GM23338 (cell line): Measurements from ENCODE around the gene TOMM5. TPM values are rescaled to one million over a fixed set of nuclear protein-coding genes. Genes with fewer than 3 reads are reported as not detected.

Source experiments
- ATAC-seq: fragments of 200-7000 bp; cut with Tn5 transposase; 3 replicates; pipeline ENCODE4 v1.9.1; 2020
- DNase-seq: peaks from one replicate; pipeline ENCODE4 v3.0.0-alpha.2; 2015; ENCODE audit warnings: low spot score
- H2AFZ ChIP-seq: fragments of 200-600 bp; sonication (generic); 2 replicates; pipeline ENCODE4 v1.8.0; 2016; ENCODE audit warnings: antibody characterized with exemption, mild to moderate bottlenecking, moderate library complexity
- H3F3A ChIP-seq: fragments of 200-600 bp; sonication (generic); replicated peaks from 2 replicates; pipeline ENCODE4 v1.8.0; 2017; ENCODE audit warnings: antibody characterized with exemption, mixed run types, low read depth
- H3K27ac ChIP-seq: fragments of 200-600 bp; sonication (generic); 2 replicates; pipeline ENCODE4 v1.6.1; 2016; ENCODE audit warnings: low read depth
- H3K27me3 ChIP-seq: fragments of 200-600 bp; sonication (generic); 2 replicates; pipeline ENCODE4 v1.8.0; 2016; ENCODE audit warnings: mild to moderate bottlenecking, mixed run types, moderate library complexity; ENCODE audit not compliant: insufficient read depth
- H3K36me3 ChIP-seq: fragments of 200-600 bp; sonication (generic); 2 replicates; pipeline ENCODE4 v1.8.0; 2016; ENCODE audit warnings: mild to moderate bottlenecking; ENCODE audit not compliant: insufficient read depth
- H3K4me1 ChIP-seq: fragments of 200-600 bp; sonication (generic); 2 replicates; pipeline ENCODE4 v1.8.0; 2016; ENCODE audit warnings: mild to moderate bottlenecking, moderate library complexity; ENCODE audit not compliant: insufficient read depth
- H3K4me2 ChIP-seq: fragments of 200-600 bp; sonication (generic); 2 replicates; pipeline ENCODE4 v1.7.1; 2017; ENCODE audit warnings: mixed run types
- H3K4me3 ChIP-seq: fragments of 200-600 bp; sonication (generic); 2 replicates; pipeline ENCODE4 v1.6.1; 2016; ENCODE audit warnings: mixed run types
- H3K79me2 ChIP-seq: fragments of 200-600 bp; sonication (generic); replicated peaks from 2 replicates; pipeline ENCODE4 v1.8.0; 2017; ENCODE audit warnings: mild to moderate bottlenecking; ENCODE audit not compliant: insufficient read depth
- H3K9me2 ChIP-seq: fragments of 200-600 bp; sonication (generic); 2 replicates; pipeline ENCODE4 v1.8.0; 2017; ENCODE audit not compliant: insufficient read depth
- H4K20me1 ChIP-seq: fragments of 200-600 bp; sonication (generic); replicated peaks from 2 replicates; pipeline ENCODE4 v1.8.0; 2017; ENCODE audit warnings: mild to moderate bottlenecking; ENCODE audit not compliant: insufficient read depth
- H3K27ac Mint-ChIP-seq: 2 replicates; pipeline ENCODE4 v1.8.0; 2020; ENCODE audit warnings: inconsistent platforms, mild to moderate bottlenecking, moderate library complexity, mixed read lengths
- H3K27me3 Mint-ChIP-seq: 3 replicates; pipeline ENCODE4 v1.8.0; 2022; ENCODE audit warnings: low read depth, mild to moderate bottlenecking, moderate library complexity, mixed read lengths, inconsistent platforms; ENCODE audit not compliant: insufficient read depth, poor library complexity
- H3K36me3 Mint-ChIP-seq: 3 replicates; pipeline ENCODE4 v1.8.0; 2021; ENCODE audit warnings: low read depth, mild to moderate bottlenecking, inconsistent platforms, moderate library complexity, mixed read lengths
- H3K4me1 Mint-ChIP-seq: 3 replicates; pipeline ENCODE4 v1.8.0; 2020; ENCODE audit warnings: mild to moderate bottlenecking, inconsistent platforms, mixed read lengths
- H3K4me3 Mint-ChIP-seq: 3 replicates; pipeline ENCODE4 v1.8.0; 2021; ENCODE audit warnings: moderate library complexity, mild to moderate bottlenecking, inconsistent platforms, mixed read lengths
- H3K9me3 Mint-ChIP-seq: 3 replicates; pipeline ENCODE4 v1.8.0; 2020; ENCODE audit warnings: moderate library complexity, mild to moderate bottlenecking, inconsistent platforms, mixed read lengths
- EZH2phosphoT487 ChIP-seq: fragments of 200-600 bp; sonication (generic); IDR thresholded peaks from one replicate; pipeline ENCODE4 v1.8.1; 2018; ENCODE audit warnings: antibody characterized with exemption; ENCODE audit not compliant: unreplicated experiment
- JUNB ChIP-seq: IDR thresholded peaks from one replicate; pipeline ENCODE4 v1.6.1; 2016; ENCODE audit warnings: antibody characterized with exemption; ENCODE audit not compliant: unreplicated experiment
- POLR2AphosphoS5 ChIP-seq: IDR thresholded peaks from 2 replicates; pipeline ENCODE4 v1.6.1; 2016; ENCODE audit warnings: antibody characterized with exemption, low read depth
- ZNF114 ChIP-seq: fragments of 250-450 bp; sonication (Bioruptor Pico); IDR thresholded peaks from 2 replicates; pipeline ENCODE4 v1.5.0; 2020; ENCODE audit warnings: mild to moderate bottlenecking, moderate library complexity
- polyA plus RNA-seq: library from polyadenylated mRNA; unstranded; fragments of >200 nt; fragmentation: Nextera tagmentation; extraction: Ambion mirVana; gene quantifications from 2 replicates; pipeline ENCODE4 v1.2.1, GENCODE V29; 2016
- total RNA-seq: library from RNA; depleted of rRNA; stranded (reverse); fragments of >200 nt; shearing (Covaris generic); gene quantifications from 2 replicates; pipeline ENCODE4 v1.2.3, GENCODE V29; 2014
- TF ChIP-seq, protein P1 (sequence below): fragments of 250-450 bp; sonication (Bioruptor Pico); IDR thresholded peaks from 2 replicates; pipeline ENCODE4 v1.5.0; 2020; ENCODE audit warnings: mild to moderate bottlenecking, moderate library complexity
- TF ChIP-seq, protein P2 (sequence below): IDR thresholded peaks from 2 replicates; pipeline ENCODE4 v1.6.1; 2016; ENCODE audit warnings: antibody characterized with exemption

The TOMM5 gene
- total and polyA plus RNA-seq, 2 experiments from 2014 or later: 158 to 529 TPM

- H3F3A ChIP-seq: peaks cover 10% of the 10 kb centered on the region; the same call in 1 of the 2 replicates
- H2AFZ ChIP-seq: no peak overlapping the region
- no peak for TF ChIP-seq JUNB
- TF ChIP-seq POLR2AphosphoS5: no peak
- TF ChIP-seq, protein P1, sequence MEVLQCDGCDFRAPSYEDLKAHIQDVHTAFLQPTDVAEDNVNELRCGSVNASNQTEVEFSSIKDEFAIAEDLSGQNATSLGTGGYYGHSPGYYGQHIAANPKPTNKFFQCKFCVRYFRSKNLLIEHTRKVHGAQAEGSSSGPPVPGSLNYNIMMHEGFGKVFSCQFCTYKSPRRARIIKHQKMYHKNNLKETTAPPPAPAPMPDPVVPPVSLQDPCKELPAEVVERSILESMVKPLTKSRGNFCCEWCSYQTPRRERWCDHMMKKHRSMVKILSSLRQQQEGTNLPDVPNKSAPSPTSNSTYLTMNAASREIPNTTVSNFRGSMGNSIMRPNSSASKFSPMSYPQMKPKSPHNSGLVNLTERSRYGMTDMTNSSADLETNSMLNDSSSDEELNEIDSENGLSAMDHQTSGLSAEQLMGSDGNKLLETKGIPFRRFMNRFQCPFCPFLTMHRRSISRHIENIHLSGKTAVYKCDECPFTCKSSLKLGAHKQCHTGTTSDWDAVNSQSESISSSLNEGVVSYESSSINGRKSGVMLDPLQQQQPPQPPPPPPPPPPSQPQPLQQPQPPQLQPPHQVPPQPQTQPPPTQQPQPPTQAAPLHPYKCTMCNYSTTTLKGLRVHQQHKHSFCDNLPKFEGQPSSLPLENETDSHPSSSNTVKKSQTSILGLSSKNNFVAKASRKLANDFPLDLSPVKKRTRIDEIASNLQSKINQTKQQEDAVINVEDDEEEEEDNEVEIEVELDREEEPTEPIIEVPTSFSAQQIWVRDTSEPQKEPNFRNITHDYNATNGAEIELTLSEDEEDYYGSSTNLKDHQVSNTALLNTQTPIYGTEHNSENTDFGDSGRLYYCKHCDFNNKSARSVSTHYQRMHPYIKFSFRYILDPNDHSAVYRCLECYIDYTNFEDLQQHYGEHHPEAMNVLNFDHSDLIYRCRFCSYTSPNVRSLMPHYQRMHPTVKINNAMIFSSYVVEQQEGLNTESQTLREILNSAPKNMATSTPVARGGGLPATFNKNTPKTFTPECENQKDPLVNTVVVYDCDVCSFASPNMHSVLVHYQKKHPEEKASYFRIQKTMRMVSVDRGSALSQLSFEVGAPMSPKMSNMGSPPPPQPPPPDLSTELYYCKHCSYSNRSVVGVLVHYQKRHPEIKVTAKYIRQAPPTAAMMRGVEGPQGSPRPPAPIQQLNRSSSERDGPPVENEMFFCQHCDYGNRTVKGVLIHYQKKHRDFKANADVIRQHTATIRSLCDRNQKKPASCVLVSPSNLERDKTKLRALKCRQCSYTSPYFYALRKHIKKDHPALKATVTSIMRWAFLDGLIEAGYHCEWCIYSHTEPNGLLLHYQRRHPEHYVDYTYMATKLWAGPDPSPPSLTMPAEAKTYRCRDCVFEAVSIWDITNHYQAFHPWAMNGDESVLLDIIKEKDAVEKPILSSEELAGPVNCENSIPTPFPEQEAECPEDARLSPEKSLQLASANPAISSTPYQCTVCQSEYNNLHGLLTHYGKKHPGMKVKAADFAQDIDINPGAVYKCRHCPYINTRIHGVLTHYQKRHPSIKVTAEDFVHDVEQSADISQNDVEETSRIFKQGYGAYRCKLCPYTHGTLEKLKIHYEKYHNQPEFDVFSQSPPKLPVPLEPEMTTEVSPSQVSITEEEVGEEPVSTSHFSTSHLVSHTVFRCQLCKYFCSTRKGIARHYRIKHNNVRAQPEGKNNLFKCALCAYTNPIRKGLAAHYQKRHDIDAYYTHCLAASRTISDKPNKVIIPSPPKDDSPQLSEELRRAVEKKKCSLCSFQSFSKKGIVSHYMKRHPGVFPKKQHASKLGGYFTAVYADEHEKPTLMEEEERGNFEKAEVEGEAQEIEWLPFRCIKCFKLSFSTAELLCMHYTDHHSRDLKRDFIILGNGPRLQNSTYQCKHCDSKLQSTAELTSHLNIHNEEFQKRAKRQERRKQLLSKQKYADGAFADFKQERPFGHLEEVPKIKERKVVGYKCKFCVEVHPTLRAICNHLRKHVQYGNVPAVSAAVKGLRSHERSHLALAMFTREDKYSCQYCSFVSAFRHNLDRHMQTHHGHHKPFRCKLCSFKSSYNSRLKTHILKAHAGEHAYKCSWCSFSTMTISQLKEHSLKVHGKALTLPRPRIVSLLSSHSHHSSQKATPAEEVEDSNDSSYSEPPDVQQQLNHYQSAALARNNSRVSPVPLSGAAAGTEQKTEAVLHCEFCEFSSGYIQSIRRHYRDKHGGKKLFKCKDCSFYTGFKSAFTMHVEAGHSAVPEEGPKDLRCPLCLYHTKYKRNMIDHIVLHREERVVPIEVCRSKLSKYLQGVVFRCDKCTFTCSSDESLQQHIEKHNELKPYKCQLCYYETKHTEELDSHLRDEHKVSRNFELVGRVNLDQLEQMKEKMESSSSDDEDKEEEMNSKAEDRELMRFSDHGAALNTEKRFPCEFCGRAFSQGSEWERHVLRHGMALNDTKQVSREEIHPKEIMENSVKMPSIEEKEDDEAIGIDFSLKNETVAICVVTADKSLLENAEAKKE (CRISPR knock-in tag): no peak
- TF ChIP-seq ZNF114 (CRISPR knock-in tag): no peak
- TF ChIP-seq EZH2phosphoT487: no peak
- H3K4me2 ChIP-seq: no peak overlapping the region
- DNase-seq (no peak), ATAC-seq (no peak)
- Mint-ChIP-seq H3K36me3 (peaks cover 72% of the 10 kb centered on the region), H3K27ac (no peak overlapping the region), H3K4me3 (no peak overlapping the region), H3K27me3 (peaks cover 7% of the 10 kb centered on the region), H3K9me3 (peaks cover 11% of the 10 kb centered on the region; the same call in 2 of the 3 replicates), H3K4me1 (peaks cover 10% of the 10 kb centered on the region)
- no peak overlapping the region for H3K4me3 ChIP-seq
- H3K27ac ChIP-seq: no peak overlapping the region
- H3K79me2 ChIP-seq: peaks cover 91% of the 10 kb centered on the region
- H3K4me1 ChIP-seq: peaks cover 11% of the 10 kb centered on the region
- peaks cover 56% of the 10 kb centered on the region for H3K36me3 ChIP-seq
- no peaks in the 10 kb centered on the region for H3K9me2 ChIP-seq
- H3K27me3 ChIP-seq: peaks cover 9% of the 10 kb centered on the region; the same call in 1 of the 2 replicates
- peaks cover 37% of the 10 kb centered on the region for H4K20me1 ChIP-seq
Observed at GRCh38 chr9:37587521-37587920, 4.9 kb downstream of the TOMM5 start.

- Histone ChIP-seq H3K79me2 (peaks cover 74% of the 10 kb centered on the region), H3F3A (peaks cover 13% of the 10 kb centered on the region; the same call in 1 of the 2 replicates), H3K4me1 (no peaks in the 10 kb centered on the region), H3K4me2 (no peak overlapping the region), H3K9me2 (no peaks in the 10 kb centered on the region), H2AFZ (no peak overlapping the region), H3K4me3 (no peak overlapping the region), H3K27ac (no peak overlapping the region), H3K36me3 (peaks cover 60% of the 10 kb centered on the region), H4K20me1 (peaks cover 20% of the 10 kb centered on the region), H3K27me3 (no peaks in the 10 kb centered on the region)
- no peaks in the 10 kb centered on the region for H3K9me3 Mint-ChIP-seq
- H3K36me3 Mint-ChIP-seq: peaks cover 61% of the 10 kb centered on the region
- H3K4me3 Mint-ChIP-seq: no peak overlapping the region
- ATAC-seq (no peak), DNase-seq (no peak)
- no peak overlapping the region for H3K27ac Mint-ChIP-seq
- no peaks in the 10 kb centered on the region for H3K27me3 Mint-ChIP-seq
- no peaks in the 10 kb centered on the region for H3K4me1 Mint-ChIP-seq
- TF ChIP-seq, protein P2, sequence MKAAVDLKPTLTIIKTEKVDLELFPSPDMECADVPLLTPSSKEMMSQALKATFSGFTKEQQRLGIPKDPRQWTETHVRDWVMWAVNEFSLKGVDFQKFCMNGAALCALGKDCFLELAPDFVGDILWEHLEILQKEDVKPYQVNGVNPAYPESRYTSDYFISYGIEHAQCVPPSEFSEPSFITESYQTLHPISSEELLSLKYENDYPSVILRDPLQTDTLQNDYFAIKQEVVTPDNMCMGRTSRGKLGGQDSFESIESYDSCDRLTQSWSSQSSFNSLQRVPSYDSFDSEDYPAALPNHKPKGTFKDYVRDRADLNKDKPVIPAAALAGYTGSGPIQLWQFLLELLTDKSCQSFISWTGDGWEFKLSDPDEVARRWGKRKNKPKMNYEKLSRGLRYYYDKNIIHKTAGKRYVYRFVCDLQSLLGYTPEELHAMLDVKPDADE: no peak
Observed at GRCh38 chr9:37583522-37584121, 8.8 kb downstream of the TOMM5 start.
